Activated CD4-positive, alpha-beta T cell treated with anti-CD3 and anti-CD28 coated beads, Interleukin-2, amount 50 U/mL, for 16 hours (primary cell): ENCODE data around the gene SMIM5.
A peak's percentile ranks its signal among the peaks of the same experiment; 100 is the strongest.

Source experiments
- DNase-seq: peaks from one replicate; pipeline ENCODE4 v3.0.0-alpha.2; 2020

SMIM5 gene

DNA sequence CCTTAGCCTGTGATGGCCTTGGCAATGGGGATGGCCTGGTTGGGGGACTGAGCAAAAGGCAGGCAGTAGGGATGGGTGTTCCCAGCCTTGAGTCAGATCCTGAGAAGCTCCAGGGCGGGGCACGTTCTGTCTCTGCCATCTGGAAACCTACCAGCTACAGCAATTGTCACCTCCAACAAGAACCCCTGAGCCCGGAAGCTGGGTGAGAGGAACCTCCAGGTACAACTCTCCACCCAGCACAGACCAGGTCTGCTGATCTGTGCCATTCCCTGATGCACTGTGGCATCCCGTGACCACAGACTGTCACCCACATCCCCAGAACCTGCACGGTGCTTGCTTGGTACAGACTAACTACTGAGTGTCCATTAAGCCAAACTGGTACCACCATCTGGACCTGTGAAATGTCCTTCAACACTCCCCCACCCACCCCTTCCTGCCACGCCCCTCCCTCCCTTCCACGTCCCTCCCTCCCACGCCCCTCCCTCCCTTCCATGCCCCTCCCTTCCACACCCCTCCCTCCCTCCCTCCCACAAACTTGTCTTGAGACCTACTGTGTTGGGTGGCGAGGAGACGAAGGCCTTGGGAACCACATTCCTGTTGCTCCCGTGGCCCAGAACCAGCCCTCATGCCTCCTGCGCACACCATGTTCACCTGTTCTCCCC, 29.1 kb upstream of the SMIM5 start:
- no peak for DNase-seq

DNA sequence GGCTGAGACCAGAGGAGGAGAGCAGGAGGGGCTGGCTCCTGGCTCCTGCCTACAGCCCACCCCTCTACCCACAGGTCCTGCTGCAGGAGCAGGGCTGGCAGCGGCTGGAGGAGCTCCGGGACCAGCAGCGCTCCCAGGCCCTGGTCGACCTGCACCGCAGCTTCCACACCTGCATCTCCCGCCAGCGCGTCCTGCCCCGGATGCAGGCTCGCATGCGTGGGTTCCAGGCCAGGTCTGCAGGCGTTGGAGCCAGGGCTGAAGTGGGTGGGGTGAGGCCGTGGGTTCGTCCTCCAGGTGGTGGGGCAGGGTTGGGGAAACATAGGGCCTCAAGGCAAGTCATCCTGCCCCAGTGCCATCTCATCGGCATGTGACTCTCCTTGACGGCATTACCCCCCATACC, 27.4 kb upstream of the SMIM5 start:
- DNase-seq = no peak

DNA sequence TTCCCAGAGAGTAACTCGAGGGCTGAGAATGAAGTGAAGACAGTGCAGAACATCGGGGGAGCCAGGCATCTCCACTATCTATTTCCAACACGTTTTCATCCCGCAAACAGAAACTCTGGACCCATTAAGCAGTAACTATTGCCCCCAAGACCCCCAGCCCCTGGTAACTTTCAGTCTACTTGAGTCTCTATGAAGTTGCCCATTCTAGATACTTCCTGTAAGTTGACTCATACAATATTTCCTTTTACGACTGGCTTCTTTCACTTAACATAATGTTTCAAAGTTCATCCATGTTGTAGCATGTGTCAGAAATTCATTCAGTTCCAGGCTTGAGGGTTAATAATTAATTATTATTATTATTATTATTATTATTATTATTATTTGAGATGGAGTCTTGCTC, 26.1 kb upstream of the SMIM5 start:
- no peak for DNase-seq

DNA sequence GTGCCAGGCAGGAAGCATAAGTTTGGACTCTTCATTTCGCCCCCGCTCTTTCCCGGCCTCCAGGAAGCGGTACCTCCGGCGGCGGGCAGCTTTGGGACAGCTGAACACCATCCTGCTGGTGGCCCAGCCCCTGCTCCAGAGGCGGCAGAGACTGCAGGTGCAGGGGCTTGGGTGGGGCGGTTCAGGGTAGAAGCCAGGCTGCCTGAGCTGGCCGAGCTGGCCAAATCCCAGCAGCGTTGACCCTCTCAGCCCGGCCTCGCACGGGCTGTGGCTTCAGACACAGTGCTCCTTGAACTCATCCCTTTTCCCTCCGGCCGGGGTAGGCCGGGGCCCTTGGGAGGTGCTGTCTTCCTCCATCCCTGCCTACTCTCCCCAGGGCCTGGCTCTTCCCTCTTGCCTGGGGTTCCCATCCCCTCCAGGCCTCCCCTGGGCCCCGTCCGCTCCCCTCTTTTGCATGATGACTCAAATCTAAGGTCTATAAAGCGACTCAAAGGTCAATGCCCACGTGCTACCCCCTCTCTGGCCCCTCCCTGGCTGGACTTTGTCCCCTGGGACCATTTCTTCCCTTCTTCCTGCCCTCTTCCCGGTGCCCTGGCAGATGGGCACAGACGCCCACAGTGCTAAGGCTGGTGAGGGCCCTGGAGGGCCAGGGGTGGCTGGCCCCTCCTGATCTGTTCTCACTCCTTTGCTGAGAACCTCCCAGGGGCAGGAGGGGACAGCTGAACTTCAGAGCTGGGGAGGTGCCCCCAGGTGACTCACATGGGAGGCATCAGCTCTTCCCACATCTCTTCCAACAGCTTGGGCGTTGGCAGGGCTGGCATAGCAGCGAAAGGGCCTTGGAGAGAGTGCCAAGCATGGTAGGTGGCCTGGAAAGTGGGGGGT, 22.9 kb upstream of the SMIM5 start:
- DNase-seq = no peak

DNA sequence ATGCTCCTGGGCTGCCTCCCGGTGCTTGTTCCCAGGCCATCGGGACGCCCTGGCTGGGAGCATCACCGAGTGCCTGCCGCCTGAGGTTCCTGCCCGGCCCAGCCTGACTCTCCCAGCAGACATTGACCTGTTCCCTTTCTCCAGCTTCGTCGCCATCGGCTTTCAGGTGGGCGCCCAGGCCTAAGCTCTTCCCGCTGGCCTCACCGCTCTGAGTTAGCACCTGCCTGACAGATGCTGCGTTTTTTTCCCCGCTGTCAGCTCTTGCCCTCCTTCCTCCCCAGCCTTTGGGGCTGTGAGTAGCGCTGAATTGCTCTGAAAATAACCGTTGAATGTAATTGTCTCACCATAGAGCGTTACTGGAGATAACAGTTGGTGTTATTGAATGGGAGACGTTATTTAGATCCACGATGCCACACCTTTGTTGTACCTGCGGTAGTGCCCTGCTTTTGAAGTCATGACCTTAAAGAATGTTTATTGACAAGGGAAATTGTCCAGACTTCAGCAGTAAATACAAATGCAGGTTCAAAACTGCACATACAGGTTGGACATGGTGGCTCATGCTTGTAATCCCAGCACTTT, 21.3 kb upstream of the SMIM5 start:
- DNase-seq = no peak

DNA sequence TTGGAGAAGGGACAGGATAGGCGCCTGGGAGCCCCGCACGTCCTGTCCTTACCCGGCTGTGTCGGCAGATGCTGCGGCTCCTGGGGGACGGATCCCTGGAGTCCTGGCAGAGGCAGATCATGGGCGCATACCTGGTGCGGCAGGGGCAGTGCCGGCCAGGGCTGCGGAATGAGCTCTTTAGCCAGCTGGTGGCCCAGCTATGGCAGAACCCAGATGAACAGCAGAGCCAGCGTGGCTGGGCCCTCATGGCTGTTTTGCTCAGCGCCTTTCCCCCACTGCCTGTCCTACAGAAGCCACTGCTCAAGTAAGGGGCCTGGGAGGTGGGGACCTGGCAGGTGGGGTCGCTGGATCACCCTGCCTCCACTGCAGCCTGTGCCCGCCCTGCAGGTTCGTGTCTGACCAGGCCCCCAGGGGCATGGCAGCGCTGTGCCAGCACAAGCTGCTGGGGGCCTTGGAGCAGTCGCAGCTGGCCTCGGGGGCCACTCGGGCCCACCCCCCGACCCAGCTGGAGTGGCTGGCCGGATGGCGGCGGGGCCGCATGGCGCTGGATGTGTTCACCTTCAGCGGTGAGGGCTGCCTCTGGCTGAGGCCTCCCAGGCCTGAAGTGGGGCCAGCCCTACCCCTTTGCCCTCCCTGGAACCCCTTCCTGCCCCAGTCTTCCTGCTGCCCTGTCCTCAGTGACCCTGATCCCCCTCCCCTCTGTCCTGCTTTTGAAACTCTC, 20.2 kb upstream of the SMIM5 start:
- no peak for DNase-seq

DNA sequence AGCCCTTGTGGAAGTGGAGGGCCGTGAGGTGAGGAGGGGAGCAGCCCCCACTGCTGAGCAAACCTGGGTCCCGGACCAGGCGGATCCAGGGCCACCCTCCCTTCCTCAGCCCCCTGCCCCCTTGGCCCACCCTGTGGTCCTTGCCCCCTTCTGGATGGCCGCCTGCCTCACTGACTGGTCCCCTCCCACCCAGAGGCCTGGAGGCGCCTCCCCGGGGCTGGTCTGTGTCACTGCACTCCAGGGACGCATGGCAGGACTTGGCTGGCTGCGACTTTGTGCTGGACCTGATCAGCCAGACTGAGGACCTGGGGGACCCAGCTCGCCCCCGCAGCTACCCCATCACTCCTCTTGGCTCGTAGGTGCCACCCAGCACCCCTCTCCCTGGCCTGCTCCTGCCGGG, 19.2 kb upstream of the SMIM5 start:
- no peak for DNase-seq

DNA sequence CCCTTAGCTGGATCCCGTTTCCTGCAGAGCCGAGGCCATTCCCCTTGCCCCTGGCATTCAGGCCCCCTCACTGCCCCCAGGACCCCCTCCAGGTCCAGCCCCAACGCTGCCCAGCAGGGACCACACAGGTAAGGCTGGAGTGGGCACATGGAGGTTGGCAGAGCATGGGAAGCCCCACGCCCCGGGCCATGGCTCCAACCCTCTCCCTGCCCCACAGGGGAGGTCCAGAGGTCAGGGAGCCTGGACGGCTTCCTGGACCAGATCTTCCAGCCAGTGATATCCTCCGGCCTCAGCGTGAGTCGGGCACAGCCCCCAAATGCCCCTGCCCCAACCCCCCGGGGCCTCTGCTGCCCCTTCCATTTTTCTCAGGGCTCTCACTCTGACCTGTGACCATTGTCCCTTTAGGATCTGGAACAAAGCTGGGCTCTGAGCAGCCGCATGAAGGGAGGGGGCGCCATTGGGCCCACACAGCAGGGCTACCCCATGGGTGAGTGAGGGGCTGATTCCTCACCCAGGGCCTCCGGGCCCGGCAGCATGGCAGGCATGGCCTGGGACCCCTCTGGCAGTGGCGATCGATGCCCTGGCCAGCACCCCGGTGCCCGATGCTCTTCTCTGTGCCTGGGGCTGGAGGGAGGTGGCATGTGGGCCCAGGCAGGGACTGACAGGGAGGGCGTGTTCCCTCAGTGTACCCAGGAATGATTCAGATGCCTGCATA, 18.5 kb upstream of the SMIM5 start:
- DNase-seq = no peak

DNA sequence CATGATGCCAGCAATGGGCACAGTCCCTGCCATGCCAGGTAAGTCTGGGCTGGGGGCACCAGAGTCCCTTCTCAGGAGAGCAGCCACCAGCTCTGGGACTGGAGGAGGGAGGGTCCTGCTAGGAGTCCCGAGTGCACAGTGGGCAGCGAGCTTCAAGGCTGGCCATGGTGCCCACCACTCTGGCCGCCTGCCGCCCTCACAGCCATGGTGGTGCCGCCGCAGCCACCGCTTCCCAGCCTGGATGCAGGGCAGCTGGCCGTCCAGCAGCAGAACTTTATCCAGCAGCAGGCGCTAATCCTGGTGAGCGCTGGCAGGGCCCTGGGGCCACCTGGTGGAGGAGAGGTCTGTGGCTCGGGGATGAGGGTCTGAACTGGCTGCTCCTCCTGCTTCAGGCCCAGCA, 17.9 kb upstream of the SMIM5 start:
- DNase-seq = no peak

DNA sequence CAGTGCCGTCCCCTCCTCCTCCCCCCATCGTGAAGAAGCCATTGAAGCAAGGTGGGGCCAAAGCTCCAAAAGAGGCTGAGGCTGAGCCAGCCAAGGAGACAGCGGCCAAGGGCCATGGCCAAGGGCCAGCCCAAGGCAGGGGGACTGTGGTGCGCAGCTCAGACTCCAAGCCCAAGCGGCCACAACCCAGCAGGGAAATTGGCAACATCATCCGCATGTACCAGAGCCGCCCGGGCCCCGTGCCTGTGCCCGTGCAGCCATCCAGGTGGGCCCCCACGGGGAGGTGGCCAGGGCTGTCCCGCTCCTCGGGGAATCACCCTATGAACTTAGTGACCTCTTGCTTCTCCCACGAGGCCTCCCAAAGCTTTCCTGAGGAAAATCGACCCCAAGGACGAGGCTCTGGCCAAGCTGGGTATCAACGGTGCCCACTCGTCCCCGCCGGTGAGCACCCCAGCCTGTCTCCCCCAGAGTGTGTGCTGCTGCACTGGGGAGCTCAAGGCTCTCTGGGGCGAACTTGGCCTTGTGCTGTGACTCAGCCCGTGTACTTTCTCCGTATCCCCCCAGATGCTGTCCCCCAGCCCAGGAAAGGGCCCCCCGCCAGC, 16.6 kb upstream of the SMIM5 start:
- DNase-seq = no peak

DNA sequence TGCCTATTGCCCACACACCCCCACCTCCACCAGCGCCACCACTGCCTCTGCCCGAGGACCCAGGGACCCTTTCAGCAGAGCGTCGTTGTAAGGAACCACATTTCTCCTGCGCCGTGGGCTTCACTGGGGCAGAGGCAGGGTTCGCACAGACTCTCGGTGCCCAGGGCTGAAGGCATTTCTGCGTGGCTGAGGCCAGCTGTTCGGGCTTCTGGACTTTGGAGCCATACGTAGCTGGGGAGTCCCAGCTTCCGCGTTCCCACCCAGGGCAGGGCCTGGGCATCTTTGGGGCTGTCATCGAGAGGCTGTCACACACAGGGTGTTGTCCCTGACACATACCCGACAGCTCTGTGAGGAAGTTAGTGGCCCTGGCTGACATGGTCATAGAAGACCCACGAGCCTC, 16.0 kb upstream of the SMIM5 start:
- DNase-seq = no peak

DNA sequence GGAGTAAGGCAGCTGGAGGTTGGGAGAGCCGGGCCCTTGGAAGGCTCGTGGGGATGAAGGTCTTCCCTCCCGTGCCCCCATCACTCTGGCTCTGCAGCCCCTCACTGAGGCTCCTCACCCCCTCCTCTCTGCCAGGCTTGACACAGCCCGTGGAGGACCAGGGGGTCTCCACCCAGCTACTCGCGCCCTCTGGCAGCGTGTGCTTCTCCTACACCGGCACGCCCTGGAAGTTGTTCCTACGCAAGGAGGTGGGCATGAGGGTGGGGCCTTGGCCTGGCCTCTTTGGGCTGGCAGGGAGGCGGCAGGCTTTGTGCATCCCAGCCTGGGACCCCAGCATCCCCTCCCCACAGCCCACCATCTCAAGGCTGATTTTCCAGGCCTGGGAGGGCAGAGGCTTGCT, 15.6 kb upstream of the SMIM5 start:
- no peak for DNase-seq

DNA sequence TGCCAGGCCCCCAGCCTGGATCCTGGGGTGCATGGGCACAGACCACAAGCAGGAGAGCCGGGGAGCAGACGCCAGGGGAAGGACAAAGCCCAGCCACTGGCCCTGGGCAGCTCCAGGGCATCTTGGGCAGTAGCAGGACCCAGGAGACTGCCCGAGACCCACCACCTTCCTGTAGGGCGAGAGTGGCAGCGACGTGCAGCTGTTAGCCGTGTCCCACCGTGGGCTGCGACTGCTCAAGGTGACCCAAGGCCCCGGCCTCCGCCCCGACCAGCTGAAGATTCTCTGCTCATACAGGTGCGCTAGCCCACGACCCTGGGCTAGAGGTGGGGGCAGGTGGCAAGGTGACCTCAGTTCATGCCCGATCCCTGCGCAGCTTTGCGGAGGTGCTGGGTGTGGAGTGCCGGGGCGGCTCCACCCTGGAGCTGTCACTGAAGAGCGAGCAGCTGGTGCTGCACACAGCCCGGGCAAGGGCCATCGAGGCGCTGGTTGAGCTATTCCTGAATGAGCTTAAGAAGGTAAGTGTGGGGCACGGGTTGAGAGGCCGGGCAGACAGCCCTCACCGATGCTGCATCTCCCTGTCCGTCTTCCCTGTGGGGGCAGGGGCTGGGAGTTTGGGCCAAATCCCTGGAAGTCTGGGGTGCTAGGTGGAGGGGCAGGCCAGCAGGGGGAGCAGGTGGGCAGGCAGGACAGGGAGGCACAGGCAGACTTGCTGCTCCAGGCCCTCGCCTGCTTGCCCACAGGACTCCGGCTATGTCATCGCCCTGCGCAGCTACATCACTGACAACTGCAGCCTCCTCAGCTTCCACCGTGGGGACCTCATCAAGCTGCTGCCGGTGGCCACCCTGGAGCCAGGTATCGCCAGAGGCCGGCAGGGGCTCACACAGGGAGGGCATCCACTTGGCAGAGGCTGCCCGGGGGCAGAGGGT, 13.5 kb upstream of the SMIM5 start:
- no peak for DNase-seq

DNA sequence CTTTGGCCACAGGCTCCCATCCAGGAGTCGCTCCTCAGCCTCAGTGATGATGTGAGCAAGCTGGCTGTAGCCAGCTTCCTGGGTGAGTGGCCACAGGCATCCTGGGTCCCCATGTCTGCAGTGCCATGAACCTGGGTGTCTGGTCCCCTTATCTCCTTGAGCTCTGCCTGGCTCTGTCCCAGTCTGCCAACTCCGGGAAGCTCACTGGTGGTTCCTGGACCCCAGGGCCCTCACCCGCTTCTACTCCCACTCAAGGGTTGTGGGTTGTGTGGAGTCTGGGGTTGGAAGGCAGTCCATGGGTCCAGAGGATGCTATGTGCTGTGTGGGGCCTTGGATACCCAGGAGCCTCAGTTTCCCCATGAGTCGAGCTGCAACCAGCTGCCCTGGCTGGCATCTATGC, 11.7 kb upstream of the SMIM5 start:
- DNase-seq = no peak

DNA sequence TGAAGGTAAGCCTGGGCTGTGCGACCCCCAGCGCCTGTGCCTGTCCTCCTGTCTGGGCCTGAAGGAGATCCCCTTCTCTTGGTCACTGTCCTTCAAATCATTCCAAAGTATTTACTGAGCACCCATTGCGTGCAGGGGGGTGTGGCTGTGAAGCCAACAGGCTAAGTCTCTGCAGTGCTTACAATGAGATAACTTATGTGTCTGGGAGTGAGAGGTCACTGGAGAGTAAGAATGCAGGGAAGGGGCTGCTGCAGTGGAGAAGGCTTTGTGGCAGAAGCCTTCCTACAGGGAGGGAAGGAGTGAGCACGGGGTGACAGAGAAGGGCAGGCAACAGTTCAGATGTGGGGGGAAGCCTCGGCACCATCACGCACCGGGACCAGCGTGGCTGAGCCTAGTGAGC, 11.2 kb upstream of the SMIM5 start:
- DNase-seq = no peak

DNA sequence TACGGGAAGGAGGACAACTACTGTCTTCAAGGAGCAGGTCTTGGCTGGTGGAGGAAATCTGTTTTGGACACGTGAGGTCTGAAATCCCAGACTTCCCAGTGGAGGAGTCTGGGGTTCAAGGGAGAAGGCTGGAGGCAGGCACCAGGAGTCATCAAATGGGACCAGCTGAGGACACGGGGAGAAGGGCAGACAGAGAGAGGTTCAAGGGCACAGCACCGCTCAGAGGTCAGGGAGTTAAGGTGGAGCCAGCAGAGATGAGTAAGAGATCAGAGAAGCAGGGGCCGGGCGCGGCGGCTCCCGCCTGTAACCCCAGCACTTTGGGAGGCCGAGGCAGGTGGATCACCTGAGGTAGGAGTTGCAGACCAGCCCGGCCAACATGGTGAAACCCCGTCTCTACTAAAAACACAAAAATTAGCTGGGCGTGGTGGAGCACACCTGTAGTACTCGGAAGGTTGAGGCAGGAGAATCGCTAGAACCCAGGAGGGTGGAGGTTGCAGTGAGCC, 10.4 kb upstream of the SMIM5 start:
- DNase-seq = no peak

DNA sequence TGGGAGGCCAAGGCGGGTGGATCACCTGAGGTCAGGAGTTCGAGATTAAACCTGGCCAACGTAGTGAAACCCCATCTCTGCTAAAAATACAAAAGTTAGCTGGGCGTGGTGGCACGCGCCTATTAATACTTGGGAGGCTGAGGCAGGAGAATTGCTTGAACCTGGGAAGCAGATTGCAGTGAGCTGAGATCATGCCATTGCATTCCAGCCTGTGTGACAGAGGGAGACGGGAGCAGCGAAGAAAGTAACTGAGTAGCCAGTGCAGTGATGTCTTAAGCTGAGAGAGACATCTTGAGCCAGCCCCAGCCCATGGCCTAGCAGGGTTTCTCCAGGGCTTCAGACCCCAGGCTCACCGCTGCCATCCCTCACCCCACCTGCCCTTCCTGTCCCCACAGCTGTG, 9.8 kb upstream of the SMIM5 start:
- DNase-seq = no peak

DNA sequence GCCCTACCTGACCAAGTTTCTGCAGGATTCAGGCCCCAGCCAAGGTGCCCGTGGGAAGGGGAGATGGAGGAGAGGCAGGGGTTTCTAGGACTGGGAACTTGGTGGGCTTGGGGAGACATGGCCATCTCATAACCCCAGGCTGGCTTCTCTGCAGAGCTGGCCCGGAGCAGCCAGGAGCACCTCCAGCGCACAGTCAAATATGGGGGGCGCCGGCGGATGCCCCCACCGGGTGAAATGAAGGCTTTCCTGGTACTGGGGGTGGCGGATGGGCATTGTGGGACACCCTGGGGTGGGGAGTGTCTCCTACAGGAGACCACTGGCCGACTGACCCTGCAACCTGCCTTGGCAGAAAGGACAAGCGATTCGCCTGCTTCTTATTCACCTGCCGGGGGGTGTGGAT, 9.2 kb upstream of the SMIM5 start:
- no peak for DNase-seq

DNA sequence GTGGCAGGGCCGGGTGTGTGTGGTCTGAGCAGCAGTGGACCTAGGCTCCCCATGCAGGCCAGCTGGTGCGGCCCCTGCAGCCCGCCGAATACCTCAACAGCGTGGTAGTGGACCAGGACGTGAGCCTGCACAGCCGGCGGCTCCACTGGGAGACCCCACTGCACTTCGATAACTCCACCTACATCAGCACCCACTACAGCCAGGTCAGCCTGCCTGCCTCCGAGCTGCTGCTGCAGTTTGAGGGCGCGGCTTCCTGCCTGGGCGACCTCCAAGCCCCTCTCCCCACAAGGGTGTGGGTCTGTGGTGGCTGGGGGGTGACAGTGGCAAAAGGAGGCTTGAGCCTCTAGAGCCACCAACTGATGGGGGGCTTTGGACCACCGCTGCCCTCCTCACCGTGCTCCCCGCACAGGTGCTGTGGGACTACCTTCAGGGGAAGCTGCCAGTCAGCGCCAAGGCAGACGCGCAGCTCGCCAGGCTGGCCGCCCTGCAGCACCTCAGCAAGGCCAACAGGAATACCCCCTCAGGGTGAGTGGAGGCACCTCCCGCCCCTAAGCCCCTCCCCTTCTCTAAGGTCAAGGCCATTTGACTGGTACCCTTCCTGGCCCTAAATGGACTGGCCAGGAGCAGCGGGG, 8.4 kb upstream of the SMIM5 start:
- no peak for DNase-seq

DNA sequence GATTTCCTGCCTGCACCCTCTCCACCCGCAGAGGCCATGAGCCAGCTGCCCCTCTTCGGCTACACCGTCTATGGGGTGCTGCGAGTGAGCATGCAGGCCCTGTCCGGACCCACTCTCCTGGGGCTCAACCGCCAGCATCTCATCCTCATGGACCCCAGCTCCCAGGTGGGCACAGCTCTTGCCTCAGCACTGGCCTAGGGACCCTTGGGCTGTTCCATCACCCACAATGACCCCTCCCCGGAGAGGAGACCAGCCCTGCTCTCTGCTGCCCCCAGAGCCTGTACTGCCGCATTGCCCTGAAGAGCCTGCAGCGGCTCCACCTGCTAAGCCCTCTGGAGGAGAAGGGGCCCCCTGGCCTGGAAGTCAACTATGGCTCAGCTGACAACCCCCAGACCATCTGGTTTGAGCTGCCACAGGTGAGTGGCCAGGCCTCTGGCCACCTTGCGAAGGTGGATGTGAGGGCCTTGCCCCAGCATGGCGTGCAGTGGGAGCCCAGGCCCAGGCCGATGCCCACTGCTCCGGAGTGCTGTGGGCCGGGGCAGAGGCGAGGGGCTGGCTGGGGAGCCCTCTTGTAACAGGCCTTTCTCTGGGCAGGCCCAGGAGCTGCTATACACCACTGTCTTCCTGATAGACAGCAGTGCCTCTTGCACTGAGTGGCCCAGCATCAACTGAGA, 7.3 kb upstream of the SMIM5 start:
- peak; percentile 21 for DNase-seq
